GM19455 (cell line): ENCODE results near the gene LRRC51.
A peak's percentile ranks its signal among the peaks of the same experiment; 100 is the strongest.

Experiments used
- ATAC-seq: cut with Tn5 transposase; IDR thresholded peaks from one replicate; pipeline ENCODE4 v1.9.1; 2021; ENCODE audit not compliant: unreplicated experiment

The LRRC51 gene

GRCh38 chr11:72080326-72081183 lies at the start of gene LRRC51, which contains the start of gene NUMA1:
TSS of gene LRRC51 (plus strand) at chr11:72080850. CDS start at chr11:72089084, 8,234 bp downstream.
TSS of gene NUMA1 (minus strand) at chr11:72080542. CDS start at chr11:72035943, 44,599 bp downstream.
- peak; percentile 96 for ATAC-seq

DNA sequence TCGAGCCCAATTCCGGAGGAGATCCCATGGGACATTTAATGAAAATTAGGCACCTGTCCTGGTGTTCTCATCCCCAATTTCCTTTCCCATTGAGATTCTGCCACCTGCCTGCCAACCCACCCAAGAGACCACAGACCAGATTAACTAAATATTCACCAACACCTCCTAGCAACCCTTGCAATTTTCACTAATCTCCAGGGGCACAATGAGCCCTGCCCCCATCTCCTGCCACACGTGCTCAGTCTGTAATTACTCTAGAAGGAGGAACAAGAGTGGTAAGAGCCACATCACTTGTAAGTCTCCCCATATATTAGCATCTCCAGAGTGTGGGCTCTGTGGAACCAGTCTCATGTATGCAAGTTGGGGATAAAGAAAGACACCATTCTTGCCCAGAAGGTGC lies 44.0 kb upstream of the LRRC51 start:
- no peak for ATAC-seq

- no peak for ATAC-seq
These were observed 42.9 kb upstream of the LRRC51 start for GRCh38 chr11:72037554-72038311.

GRCh38 chr11:72038491-72038890 lies 42.2 kb upstream of the LRRC51 start:
- no peak for ATAC-seq

DNA sequence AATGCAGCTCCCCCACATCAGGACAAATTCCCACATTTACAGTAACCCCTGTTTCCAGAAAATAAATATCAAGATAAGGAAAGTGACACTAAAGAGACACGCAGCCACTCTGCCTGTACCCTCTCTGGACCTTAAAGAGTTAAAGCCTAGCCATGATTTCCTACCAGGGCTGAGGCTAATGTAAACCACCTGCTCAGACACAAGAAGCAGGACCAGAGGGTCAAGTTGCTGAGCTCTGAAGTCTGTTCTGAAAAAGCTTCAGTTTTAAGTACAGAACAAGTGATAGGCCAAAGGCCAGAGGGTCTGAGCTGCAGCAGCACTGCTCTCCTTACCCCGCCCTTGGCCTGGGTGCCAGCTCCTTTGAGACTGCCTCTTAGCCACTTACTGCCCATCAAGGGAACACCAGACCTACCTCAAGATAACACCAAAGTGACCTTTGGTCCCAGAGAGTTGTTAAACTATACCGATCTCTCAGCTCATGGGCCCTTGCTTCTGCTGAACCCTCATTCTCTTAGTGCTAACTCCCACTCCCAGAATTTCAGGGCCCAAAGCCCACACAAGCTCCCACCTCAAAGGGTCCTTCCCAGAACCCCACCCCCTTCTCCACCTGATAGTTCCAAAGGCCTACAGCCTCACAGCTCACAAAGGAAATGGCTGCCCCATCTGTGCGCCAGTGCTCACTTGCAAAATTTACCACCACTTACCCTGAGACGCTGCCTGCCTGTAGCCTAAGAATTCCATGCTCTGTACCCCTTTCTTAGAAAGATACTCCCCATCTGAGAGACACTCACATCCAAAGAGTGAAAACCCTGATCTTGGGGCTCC lies 41.4 kb upstream of the LRRC51 start:
- ATAC-seq: no peak

DNA sequence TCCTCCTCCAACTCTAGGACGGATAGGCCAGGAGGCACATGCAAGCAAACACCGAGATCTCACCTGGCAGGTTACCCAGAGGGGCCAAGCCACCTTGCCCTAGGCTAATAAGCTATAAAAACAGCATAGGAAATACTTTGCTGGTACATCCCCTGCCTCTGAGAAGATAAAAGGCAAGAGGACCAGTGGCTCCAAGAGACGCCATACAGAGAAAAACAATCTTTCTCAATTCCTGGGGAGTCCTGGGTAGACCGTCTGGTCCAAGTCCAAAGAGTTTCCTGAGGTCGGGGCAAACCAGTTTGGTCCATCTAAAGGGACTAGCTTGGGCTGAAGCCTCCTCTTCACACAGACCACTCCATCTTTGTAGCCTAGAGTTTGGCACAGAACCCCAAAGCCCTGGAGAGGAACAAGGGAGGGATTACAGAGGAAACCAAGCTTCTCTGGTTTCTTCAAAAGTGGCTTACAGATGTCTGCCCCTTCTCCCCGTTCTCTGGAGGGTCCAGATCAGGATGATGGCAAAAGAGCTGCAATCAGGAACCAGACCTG lies 40.7 kb upstream of the LRRC51 start:
- ATAC-seq: no peak

DNA sequence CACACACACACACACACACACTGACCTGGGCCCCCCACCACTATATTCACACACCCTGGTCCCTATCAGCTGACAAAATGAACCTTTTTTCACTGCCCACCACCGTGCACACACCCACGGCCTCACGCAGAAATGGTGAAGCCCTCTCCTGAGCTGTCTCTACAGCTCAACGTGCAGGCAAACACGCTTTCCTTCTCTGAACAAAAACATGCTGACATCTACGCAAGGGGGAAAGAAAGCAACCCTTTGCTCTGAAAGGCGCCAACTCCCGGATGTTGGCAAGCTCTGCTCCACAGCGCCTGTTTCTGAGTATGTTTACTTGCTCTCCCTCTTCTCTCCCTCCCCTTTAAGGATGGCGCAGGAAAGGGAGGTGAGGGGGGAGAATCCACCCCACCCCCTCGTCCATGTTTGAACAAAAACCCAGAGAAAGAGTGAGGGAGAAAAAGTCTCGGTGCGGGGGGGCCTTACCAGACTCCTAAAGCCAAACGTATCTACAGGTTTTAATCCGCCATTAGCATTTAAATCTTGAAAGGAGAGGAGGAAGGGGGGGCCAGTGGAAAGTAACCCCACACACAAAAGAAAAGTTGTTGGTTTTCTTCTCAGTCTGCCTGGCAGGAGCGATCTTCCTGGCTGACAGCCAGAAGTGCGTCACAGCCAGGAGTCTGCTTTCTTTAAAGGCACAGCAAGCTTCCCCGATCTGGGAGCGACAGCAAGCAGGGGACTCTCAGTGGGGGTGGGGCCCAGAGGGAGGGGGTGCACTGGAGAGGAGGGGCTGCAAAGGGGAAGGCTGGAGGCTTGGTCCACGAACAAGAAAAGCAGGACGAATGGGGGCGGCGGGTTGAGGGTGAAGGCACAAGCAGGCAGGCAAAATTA lies 39.9 kb upstream of the LRRC51 start:
- no peak for ATAC-seq

- no peak for ATAC-seq
These were observed 39.1 kb upstream of the LRRC51 start for GRCh38 chr11:72041364-72042063.

DNA sequence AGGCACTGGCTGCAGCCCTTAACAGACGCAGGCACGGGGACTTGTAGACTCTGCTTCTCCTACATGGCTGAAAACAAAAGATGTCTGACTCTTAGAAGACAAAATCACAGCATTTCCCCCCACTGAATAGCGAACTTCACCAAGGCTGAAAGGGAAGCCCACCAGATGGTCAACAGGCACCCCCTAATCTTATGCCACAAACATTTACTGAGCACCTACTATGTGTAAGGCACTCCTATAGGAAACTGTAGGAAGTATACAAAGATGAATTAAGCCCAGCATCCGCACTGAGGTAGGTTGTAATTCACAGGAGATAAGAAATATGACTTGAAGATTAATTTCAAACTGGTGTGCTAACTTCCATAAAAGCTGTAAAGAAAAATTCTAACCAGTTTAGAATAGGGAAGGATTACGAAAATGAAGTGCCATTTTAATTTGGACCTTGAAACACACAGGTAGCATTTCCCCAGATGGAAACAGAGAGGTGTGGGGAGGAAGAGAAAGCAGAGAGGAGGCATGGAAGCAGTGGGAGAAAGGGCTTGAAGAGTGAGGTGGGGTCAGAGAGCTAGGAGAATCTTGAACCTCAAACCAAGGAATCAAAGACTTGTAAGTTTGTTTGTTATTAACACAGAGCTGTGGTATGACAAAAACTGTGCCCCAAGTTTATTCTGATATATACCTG lies 38.4 kb upstream of the LRRC51 start:
- no peak for ATAC-seq

- no peak for ATAC-seq
These were observed 34.8 kb upstream of the LRRC51 start for GRCh38 chr11:72045849-72046248.

- ATAC-seq: no peak
These were observed 31.7 kb upstream of the LRRC51 start for GRCh38 chr11:72048766-72049460.

DNA sequence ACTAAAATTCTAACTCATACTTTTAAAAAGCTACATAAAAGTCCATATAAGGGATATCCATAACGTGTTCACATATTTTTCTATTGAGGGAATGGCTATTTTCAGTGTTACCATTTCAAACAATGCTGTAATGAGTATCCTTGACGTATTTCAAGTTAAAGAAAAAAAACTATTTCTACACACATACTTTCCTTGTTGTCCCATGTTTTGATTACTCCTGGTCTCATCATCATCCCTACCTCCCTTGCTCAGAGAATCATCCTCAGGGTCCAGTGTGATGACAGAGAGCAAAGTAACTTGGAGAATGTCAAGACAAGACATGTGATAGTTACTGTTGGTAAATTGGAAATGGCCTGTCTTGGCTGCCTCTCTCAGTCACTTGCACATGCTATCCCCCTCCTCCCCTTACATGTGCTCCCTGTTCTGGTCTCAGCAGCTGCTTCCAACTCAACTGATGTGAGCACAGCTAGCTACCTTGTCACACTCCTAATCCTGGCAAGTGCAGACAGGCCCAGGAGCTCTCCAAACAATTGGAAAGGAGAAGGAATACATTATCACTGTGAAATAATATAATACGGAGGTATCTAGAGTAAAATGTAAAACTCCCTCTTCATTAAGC lies 22.1 kb upstream of the LRRC51 start:
- ATAC-seq: no peak

DNA sequence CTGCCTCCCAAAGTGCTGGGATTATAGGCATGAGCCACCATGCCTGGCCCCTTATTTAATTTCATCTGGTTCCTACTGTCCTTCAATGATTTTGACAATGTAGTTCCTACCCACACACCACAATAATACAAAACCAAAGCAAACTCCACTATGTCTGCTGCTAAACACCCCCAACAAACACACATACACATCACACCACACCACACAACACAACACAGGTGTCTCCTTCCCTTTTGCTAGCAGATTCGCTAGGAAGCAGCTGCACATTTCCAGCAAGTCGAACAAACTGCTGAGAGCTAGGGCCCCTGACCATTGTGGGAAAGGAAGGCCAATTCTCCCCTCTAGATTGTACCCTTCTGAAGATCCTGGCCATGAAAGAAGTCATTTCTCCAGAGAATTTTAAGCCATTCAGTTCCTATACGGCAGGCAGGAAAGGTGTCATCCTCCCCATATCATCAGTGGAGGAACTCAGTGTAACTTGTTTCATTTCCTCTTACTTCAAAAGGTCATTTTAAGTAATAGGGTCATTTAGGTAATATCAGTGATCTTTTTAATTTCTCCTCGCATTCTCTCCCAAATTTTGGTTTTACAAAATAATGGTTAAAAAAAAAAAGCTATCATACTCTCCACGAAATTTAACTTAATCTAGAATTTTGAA lies 18.8 kb upstream of the LRRC51 start:
- ATAC-seq: no peak

GRCh38 chr11:72066855-72067254 lies 13.8 kb upstream of the LRRC51 start:
- ATAC-seq: no peak

- ATAC-seq: no peak
These were observed 13.4 kb upstream of the LRRC51 start for GRCh38 chr11:72067266-72067665.

- no peak for ATAC-seq
These were observed 13.0 kb upstream of the LRRC51 start for GRCh38 chr11:72067676-72068075.

- no peak for ATAC-seq
These were observed 11.4 kb upstream of the LRRC51 start for GRCh38 chr11:72069200-72069599.
